SK-N-SH treated with all-trans-retinoic acid at 6 μM for 48 hours (cell line): Measurements from ENCODE around the gene ABCC12.

ENCODE experiments used
- CSRNP3 ChIP-seq: fragments of 250-450 bp; sonication (Bioruptor Pico); IDR thresholded peaks from 2 replicates; pipeline ENCODE4 v1.5.1; 2021; ENCODE audit warnings: mild to moderate bottlenecking, moderate library complexity
- ISL1 ChIP-seq: fragments of 250-450 bp; sonication (Bioruptor Pico); IDR thresholded peaks from 2 replicates; pipeline ENCODE4 v2.1.2; 2022; ENCODE audit warnings: mild to moderate bottlenecking, moderate library complexity
- OSR1 ChIP-seq: fragments of 250-450 bp; sonication (Bioruptor Pico); IDR thresholded peaks from 2 replicates; pipeline ENCODE4 v1.8.0; 2022; ENCODE audit warnings: moderate library complexity, mild to moderate bottlenecking, inconsistent platforms
- ZFP3 ChIP-seq: fragments of 250-450 bp; sonication (Bioruptor Pico); IDR thresholded peaks from 2 replicates; pipeline ENCODE4 v1.5.0; 2020; ENCODE audit warnings: mild to moderate bottlenecking, moderate library complexity
- ZNF70 ChIP-seq: fragments of 450-650 bp; formaldehyde crosslinking; IDR thresholded peaks from 2 replicates; pipeline ENCODE4 v1.5.0; 2020; ENCODE audit warnings: mild to moderate bottlenecking, moderate library complexity

DNA sequence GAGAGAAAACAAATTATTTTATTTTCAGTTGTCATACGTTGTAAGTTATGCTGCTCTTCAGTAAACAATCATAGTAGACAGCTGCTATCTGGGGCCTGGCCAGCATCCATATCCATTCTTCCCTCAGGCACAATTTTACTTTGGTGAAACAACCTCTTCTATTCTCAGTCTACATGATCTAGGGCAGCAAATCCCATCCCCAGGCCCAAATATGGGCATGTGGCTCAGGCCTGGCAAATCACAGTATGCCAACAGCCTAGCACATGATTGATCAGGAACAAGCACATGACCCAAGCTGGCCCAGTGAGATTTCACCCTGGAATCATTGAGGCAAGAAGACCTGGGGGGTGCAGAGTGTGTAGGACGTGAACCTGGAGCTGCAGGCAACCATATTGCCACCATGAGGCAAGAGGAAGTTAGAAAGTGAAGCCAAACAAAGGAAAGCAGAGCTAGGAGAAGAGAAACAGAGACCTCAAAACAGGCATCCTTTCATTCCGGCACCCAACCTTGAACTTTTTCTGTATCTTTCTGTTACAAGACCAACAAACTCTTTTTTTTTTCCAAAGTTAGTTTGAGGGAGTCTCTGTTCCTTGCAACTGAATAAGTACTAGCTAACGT is 10.3 kb upstream of the ABCC12 start:
- no peak for TF ChIP-seq CSRNP3 (CRISPR knock-in tag)
- no peak for TF ChIP-seq OSR1 (CRISPR knock-in tag)
- no peak for TF ChIP-seq ZFP3
- no peak for TF ChIP-seq ZNF70 (CRISPR knock-in tag)
- TF ChIP-seq ISL1 (CRISPR knock-in tag): no peak
